Thyroid gland (tissue), 4 donors: ENCODE data around the gene KCNH1. TPM values are rescaled to one million over a fixed set of nuclear protein-coding genes. Genes with fewer than 3 reads are reported as not detected.

ENCODE experiments used
- DNase-seq, 2 donors: peaks; one replicate each; pipeline ENCODE4 v3.0.0-alpha.2; 2019
- H3K27ac ChIP-seq, 3 donors: fragments of 200-600 bp; sonication (generic); 1 replicate in 2 of 3; 2 replicates in 1 of 3; pipeline ENCODE4 v1.5.1; 2016 to 2019; ENCODE audit warnings: mild to moderate bottlenecking in 1 of 3, moderate library complexity in 1 of 3
- H3K27me3 ChIP-seq: fragments of 200-600 bp; sonication (generic); one replicate; pipeline ENCODE4 v1.5.1; 2019
- H3K36me3 ChIP-seq, 2 donors: fragments of 200-600 bp; sonication (generic); one replicate each; pipeline ENCODE4 v1.5.1; 2016 to 2019
- H3K4me1 ChIP-seq, 2 donors: fragments of 200-600 bp; sonication (generic); one replicate each; pipeline ENCODE4 v1.5.1; 2017 to 2019
- H3K4me3 ChIP-seq, 3 donors: fragments of 200-600 bp; sonication (generic); replicated peaks in 1 of 3; 1 replicate in 2 of 3; 2 replicates in 1 of 3; pipeline ENCODE4 v1.5.1; 2016; ENCODE audit warnings: mild to moderate bottlenecking in 1 of 3
- H3K9me3 ChIP-seq: fragments of 200-600 bp; sonication (generic); one replicate; pipeline ENCODE4 v1.5.1; 2017
- CTCF ChIP-seq, 6 experiments: fragments of 200-600 bp in 3 of 6; fragments of 450-650 bp in 3 of 6; sonication (generic) in 3 of 6; IDR thresholded peaks; one replicate each; pipeline ENCODE4 v1.5.1; 2016 to 2019; ENCODE audit warnings: antibody characterized with exemption in 6 of 6, mild to moderate bottlenecking in 2 of 6, inconsistent platforms in 1 of 6, moderate library complexity in 1 of 6
- POLR2A ChIP-seq, 2 donors: fragments of 450-650 bp; IDR thresholded peaks; one replicate each; pipeline ENCODE4 v1.6.1; 2017; ENCODE audit warnings: antibody characterized with exemption in 2 of 2, mild to moderate bottlenecking in 2 of 2, moderate library complexity in 1 of 2
- WGBS, 2 donors: methylation state at CpG; one replicate each; pipeline ENCODE4 v1.1.5; 2017; 5-methylcytosine and 5-hydroxymethylcytosine counted together
- intact Hi-C: fragments of 100-400 bp; cut with DNase I; formaldehyde crosslinking; loops from one replicate; pipeline ENCODE4 v1.15.1; 2023
- total RNA-seq, 4 donors: library from RNA; depleted of rRNA; stranded (reverse); fragments of >200 nt; gene quantifications; one replicate each; pipeline ENCODE4 v1.2.3, GENCODE V29; 2016

The KCNH1 gene
- total RNA-seq, 4 donors from 2014 or later: 1.3 TPM; not detected in 2

DNA sequence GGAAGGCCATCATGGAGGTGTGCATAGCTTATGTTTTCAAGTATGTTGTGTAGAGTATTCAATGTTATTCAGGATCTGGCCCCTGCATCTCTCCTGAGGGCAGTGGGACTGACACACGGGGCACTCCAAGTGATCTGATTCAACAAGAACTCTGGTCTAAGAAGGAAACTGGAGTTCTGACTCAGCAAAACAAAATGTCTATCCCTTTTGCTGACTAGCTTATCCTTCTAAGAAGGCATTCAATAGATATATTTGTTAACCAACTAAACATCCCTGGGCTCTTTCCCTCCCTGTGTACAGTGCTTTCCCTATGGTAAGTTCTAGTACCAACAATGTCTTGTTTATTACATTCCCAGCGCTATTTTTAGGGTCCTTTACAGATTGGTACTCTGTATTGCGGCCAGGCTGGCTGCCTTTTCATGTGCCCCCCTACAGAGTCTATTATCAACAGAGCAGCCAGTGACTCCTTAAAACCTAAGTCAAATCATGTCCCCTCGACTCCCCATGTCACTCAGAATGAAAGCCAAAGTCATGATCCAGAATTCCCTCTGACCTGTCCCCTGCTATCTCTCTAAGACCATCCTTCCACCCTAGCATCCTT lies 304.9 kb downstream of the KCNH1 start:
- H3K4me3 ChIP-seq: no peak overlapping the region
- no peak for DNase-seq
- no peak overlapping the region for H3K27ac ChIP-seq
- H3K27me3 ChIP-seq: no peaks in the 10 kb centered on the region
- H3K4me1 ChIP-seq: no peaks in the 10 kb centered on the region
- no peaks in the 10 kb centered on the region for H3K9me3 ChIP-seq
- no peaks in the 10 kb centered on the region for H3K36me3 ChIP-seq
- 68 to 79% methylated on average over 4 of the region's 4 CpGs for WGBS, 2 donors
- TF ChIP-seq POLR2A (IDR thresholded peaks at IDR 0.05): no peak
- TF ChIP-seq CTCF (IDR thresholded peaks at IDR 0.05): no peak
- intact Hi-C loops: no loop called here

GRCh38 chr1:210827481-210827880 lies 306.5 kb downstream of the KCNH1 start:
- H3K9me3 ChIP-seq: no peaks in the 10 kb centered on the region
- intact Hi-C loops: no loop called here
- H3K27me3 ChIP-seq: no peaks in the 10 kb centered on the region
- no peaks in the 10 kb centered on the region for H3K4me1 ChIP-seq
- TF ChIP-seq CTCF (IDR thresholded peaks at IDR 0.05): no peak
- TF ChIP-seq POLR2A (IDR thresholded peaks at IDR 0.05): no peak
- no peak for DNase-seq
- no peaks in the 10 kb centered on the region for H3K36me3 ChIP-seq
- H3K27ac ChIP-seq: no peak overlapping the region
- no peak overlapping the region for H3K4me3 ChIP-seq

- intact Hi-C loops: no loop called here
- Histone ChIP-seq H3K4me1 (no peaks in the 10 kb centered on the region), H3K27ac (no peak overlapping the region), H3K27me3 (no peaks in the 10 kb centered on the region), H3K4me3 (no peak overlapping the region), H3K36me3 (no peaks in the 10 kb centered on the region), H3K9me3 (no peaks in the 10 kb centered on the region)
- TF ChIP-seq CTCF (IDR thresholded peaks at IDR 0.05) (no peak), POLR2A (IDR thresholded peaks at IDR 0.05) (no peak)
- DNase-seq: no peak
- 92 to 96% methylated on average over 5 of the region's 5 CpGs for WGBS, 2 donors
These were observed 307.3 kb downstream of the KCNH1 start for GRCh38 chr1:210826686-210827085.

DNA sequence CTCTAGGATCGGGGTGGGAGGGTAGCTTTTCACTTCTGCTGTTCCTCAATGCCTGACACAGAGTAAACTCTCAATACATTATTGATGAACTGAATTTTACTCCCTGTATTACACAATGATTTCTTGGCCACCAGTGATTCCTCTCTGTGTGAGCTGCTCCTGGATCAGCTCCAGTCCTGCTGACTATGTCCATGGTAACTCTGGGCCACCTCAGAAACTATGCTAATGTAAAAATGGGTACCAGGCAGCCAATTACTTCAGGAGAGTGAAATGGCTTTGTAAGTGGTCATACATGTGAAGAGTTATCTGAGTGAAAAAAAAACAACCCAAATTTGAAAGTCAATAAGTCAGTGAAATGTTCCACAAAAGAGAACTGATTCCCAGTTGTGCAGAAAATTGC lies 311.0 kb downstream of the KCNH1 start:
- Histone ChIP-seq H3K4me1 (no peaks in the 10 kb centered on the region), H3K4me3 (no peak overlapping the region), H3K27ac (no peak overlapping the region), H3K27me3 (no peaks in the 10 kb centered on the region), H3K9me3 (no peaks in the 10 kb centered on the region), H3K36me3 (no peaks in the 10 kb centered on the region)
- peak; percentile 25 to 28 for DNase-seq
- intact Hi-C loops: no loop called here
- 62 to 75% methylated on average over 1 of the region's 1 CpG for WGBS, 2 donors
- no peak for TF ChIP-seq POLR2A (IDR thresholded peaks at IDR 0.05)
- no peak for TF ChIP-seq CTCF (IDR thresholded peaks at IDR 0.05)

GRCh38 chr1:210822241-210822640 lies 311.7 kb downstream of the KCNH1 start:
- intact Hi-C loops: no loop called here
- Histone ChIP-seq H3K36me3 (no peaks in the 10 kb centered on the region), H3K4me3 (no peak overlapping the region), H3K27me3 (no peaks in the 10 kb centered on the region), H3K4me1 (no peaks in the 10 kb centered on the region), H3K27ac (no peak overlapping the region), H3K9me3 (no peaks in the 10 kb centered on the region)
- TF ChIP-seq CTCF (IDR thresholded peaks at IDR 0.05) (no peak), POLR2A (IDR thresholded peaks at IDR 0.05) (no peak)
- no peak for DNase-seq
- WGBS, 2 donors: 89 to 94% methylated on average over 2 of the region's 2 CpGs
